DND-41 (cell line): ENCODE results near the gene SEC16A.

Experiments
- EZH2 ChIP-seq: IDR thresholded peaks from 3 replicates; pipeline ENCODE4 v1.6.1; 2012; ENCODE audit warnings: borderline replicate concordance, low read depth, mild to moderate bottlenecking, moderate library complexity, low read length, inconsistent platforms; ENCODE audit not compliant: severe bottlenecking
- TF ChIP-seq, protein P1 (sequence below): IDR thresholded peaks from 2 replicates; pipeline ENCODE4 v1.5.1; 2012; ENCODE audit warnings: borderline replicate concordance, low read length, moderate library complexity, mild to moderate bottlenecking; ENCODE audit not compliant: poor library complexity, severe bottlenecking; ENCODE audit errors: extremely low read depth

- TF ChIP-seq, protein P1, sequence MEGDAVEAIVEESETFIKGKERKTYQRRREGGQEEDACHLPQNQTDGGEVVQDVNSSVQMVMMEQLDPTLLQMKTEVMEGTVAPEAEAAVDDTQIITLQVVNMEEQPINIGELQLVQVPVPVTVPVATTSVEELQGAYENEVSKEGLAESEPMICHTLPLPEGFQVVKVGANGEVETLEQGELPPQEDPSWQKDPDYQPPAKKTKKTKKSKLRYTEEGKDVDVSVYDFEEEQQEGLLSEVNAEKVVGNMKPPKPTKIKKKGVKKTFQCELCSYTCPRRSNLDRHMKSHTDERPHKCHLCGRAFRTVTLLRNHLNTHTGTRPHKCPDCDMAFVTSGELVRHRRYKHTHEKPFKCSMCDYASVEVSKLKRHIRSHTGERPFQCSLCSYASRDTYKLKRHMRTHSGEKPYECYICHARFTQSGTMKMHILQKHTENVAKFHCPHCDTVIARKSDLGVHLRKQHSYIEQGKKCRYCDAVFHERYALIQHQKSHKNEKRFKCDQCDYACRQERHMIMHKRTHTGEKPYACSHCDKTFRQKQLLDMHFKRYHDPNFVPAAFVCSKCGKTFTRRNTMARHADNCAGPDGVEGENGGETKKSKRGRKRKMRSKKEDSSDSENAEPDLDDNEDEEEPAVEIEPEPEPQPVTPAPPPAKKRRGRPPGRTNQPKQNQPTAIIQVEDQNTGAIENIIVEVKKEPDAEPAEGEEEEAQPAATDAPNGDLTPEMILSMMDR = no peak
- no peak for TF ChIP-seq EZH2
These were observed 80.8 kb downstream of the SEC16A start for GRCh38 chr9:136402067-136402466.
